Right forelimb (tissue), 1 donor: ENCODE measurements around the gene ADIPOR2.

Experiments
- DNase-seq: peaks from one replicate; pipeline ENCODE4 v3.0.0-alpha.2; 2018

The ADIPOR2 gene

DNA sequence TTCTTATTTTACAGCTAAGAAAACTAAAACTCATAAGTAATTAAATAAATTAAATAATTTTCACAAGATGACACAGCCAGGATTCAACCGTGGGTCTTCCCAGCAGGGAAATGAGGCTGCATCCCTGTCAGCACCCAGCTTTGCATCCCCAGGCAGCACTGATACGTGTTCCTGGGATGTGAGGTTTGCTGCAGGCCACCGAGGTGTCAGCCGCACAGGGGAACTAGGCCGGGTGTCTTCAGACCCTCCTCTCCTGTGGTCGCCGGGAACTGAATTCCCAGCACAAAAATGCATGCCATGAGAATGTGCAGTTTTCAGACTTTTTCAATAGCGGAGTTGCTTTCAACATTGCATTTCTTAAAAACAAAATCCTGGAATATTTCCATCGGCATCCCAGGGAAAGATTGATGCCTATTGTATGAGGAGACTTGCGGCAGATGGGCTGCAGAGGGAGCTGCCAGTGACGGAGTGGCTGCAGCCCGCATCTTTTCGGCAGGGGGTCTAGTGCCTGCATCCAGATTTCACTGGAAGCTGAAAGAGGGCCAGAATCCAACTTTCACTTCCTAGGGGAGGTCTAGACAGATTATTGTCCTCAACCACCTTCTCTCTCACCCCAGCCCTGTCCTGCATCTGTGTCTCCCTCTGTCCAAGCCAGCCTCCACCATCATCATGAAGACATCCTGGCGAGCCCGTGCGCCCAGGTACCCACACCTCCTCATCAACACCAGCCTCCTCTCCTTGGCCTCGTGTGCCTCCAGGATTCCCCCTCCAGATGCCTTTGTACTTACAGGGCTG, 142.1 kb downstream of the ADIPOR2 start:
- DNase-seq, result no peak

GRCh38 chr12:1833596-1834028, 142.7 kb downstream of the ADIPOR2 start:
- DNase-seq, result no peak

DNA sequence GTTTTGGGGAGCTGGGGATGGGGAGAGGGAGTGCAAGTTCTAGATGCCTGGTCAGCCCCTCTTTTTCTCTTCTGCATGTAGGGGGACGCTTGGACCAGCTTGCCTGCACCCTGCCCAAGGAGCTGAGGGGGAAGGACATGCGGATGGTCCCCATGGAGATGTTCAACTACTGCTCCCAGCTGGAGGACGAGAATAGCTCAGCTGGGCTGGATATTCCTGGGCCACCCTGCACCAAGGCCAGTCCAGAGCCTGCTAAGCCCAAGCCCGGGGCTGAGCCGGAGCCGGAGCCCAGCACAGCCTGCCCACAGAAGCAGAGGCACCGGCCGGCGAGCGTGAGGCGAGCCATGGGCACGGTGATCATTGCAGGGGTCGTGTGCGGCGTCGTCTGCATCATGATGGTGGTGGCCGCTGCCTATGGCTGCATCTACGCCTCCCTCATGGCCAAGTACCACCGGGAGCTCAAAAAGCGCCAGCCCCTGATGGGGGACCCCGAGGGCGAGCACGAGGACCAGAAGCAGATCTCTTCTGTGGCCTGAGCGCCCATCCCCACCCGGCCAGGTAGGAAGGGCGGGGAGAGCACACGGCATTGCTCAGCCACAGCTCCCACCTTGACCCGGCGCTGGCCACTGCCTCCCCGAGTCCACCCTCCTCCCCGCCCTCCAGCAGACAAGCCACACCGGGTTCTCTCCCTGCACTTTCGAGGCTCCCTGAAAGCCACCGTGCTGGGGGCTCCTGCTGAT, 143.5 kb downstream of the ADIPOR2 start:
- DNase-seq, result no peak

GRCh38 chr12:1835211-1836131, 144.6 kb downstream of the ADIPOR2 start:
- DNase-seq, result no peak

DNA sequence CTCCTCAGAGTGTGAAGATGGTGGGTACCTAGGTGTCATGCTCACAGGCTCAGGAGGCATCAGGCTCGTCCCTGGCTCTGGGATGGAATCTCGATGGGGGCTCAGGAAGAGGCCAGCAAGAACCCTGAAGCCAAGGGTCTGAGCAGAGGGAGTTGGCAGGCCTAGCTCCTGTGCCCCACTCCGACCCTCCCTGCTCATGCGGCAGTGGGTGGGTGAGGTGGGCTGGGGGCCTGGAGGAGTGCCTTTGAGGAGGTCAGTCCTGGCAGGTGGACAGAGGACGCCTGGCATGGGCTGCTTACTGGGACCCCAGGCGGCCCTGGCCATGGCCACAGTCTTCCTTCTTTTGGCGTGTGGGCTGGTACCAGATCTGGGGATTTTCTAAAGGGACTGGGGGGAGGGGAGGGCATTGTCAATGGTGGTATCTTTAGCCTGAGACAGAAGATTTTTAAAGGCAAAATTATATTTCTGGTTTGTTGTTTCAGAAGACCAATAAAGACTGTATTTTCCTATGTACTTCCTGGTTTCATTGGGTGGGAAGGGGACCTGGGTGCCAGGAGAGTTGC, 145.5 kb downstream of the ADIPOR2 start:
- no peak for DNase-seq

DNA sequence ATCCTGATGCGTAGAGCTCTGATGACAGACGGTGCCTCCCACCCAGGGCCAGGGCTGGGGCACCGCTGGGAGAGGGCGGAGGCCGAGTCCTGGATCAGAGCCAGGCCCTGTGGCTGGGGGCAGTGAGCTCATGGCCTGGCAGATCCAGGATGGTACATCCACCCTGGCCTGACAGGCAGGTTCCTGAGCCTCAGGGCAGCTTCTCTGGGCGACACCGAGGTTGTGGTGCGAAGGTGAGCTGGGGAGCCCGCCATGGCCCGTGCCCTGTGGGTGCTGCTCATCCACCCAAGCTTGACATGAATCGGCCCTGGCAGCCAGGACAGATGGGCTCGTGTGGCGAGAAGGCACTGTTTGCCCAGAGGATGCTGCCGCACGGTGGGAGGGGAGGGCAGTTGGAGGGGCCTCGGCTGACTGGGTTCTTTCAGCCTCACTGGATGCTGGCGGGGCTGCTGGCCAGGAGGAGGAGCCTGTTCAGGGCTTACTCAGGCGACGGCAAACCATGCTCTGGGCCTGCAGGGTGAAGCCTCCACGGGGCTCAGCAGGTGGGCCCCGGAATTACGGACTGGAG, 146.1 kb downstream of the ADIPOR2 start:
- no peak for DNase-seq

GRCh38 chr12:1837541-1838204, 146.8 kb downstream of the ADIPOR2 start:
- DNase-seq, result no peak
